Peyer's patch (tissue), 4 donors: ENCODE results near the gene SPACA4.

Experiments used
- CTCF ChIP-seq, 6 experiments: fragments of 450-650 bp in 4 of 6; fragments of 200-600 bp in 2 of 6; sonication (generic) in 1 of 6; IDR thresholded peaks; one replicate each; pipeline ENCODE4 v1.5.1; 2017 to 2019; ENCODE audit warnings: antibody characterized with exemption in 6 of 6, mild to moderate bottlenecking in 3 of 6, moderate library complexity in 1 of 6
- POLR2A ChIP-seq, 2 donors: fragments of 450-650 bp; IDR thresholded peaks; one replicate each; pipeline ENCODE4 v1.5.1; 2017; ENCODE audit warnings: antibody characterized with exemption in 2 of 2, mild to moderate bottlenecking in 2 of 2, moderate library complexity in 2 of 2

DNA sequence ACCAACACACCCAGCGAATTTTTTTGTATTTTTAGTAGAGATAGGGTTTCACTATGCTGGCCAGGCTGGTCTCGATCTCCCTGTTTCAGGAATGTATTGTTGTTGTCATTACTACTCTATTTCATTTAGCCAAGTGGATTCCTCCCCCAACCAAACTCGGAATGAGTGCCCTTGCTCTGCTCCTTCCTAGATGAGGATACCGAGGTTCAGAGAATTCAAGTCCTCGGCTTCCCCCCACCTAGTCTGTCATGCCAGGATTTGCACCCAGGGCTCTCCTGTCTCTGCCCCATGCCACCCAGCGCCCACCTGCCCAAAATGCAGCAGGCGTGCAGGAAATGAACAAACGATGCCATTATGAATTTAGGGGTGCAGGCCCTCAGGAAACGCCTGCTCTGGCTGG is 3.5 kb upstream of the SPACA4 start:
- TF ChIP-seq CTCF (IDR thresholded peaks at IDR 0.05) (no peak), POLR2A (IDR thresholded peaks at IDR 0.05) (no peak)
